Left ventricle myocardium superior (tissue), 1 donor: Measurements from ENCODE around the gene GPM6B. TPM values are rescaled to one million over a fixed set of nuclear protein-coding genes. Genes with fewer than 3 reads are reported as not detected.

ENCODE experiments used
- ATAC-seq: fragments of 200-7000 bp; cut with Tn5 transposase; one replicate; pipeline ENCODE4 v1.9.1; 2020; ENCODE audit warnings: mild to moderate bottlenecking, moderate library complexity
- DNase-seq: peaks from one replicate; pipeline ENCODE4 v3.0.0-alpha.2; 2020
- intact Hi-C: fragments of 100-400 bp; cut with micrococcal nuclease; formaldehyde crosslinking; loops from one replicate; pipeline ENCODE4 v1.11.0; 2022
- total RNA-seq: library from RNA; stranded (reverse); fragmentation: NEBNext Ultra II Directional; extraction: Animal tissue kit (Norgen Biotek cat#: 25700); gene quantifications from one replicate; pipeline ENCODE4 v1.2.1, GENCODE V29; 2021
- donor health status: DM: no; HTN: yes; CAD: no; lungs with severe emphysema.

GPM6B gene
- total RNA-seq, 1 donor from 2014 or later, result 4.7 TPM

DNA sequence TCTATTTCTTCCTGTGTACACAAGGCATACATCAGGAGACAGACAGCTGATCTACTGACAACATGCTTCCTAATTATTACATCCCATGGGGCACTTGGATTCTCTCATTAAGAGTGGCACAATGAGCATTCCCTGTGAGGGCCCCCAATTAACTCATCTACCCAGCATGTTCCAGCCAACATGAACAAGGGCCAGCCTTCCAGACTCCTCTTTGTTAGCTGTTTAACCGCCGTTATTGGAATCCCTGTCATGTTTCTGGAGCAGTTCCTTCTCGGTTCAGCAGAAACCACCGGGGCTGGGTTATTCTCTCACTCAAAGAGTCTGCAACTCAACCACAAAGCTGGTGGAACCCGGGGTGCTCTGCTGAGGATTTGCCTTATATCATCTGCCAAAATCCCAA lies 9.9 kb upstream of the GPM6B start:
- intact Hi-C loops, result no loop called here
- ATAC-seq, result no peak

DNA sequence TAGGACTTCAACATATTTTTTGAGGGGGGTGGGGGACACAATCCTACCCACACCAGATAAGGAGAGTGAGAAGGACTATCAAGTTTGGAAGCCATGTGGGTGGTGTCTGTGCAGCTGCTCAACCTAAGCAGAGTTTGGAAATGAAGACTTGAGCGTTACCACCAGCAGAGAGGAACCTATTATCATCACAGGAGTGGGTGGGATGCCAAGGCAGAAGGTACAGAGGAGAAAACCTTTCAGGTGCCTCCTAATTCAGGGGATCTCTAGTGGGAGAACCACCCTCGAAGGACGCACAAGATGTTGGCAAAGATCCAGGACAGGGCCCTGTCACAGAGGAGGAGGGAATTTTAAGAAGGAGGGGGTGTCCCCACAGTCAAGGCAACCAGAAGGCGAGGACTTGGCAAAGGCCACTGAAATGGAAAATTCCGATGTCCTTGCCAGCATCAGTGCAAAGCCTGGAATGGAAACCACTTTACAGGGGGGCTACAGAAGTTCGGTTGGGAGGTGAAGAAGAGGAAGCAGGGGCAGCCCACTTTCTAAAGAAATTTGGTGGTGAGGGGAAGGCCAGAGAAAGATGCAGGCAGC lies 8.4 kb upstream of the GPM6B start:
- DNase-seq, result no peak
- ATAC-seq, result peak; percentile 26
- intact Hi-C loops, result no loop called here

More for the DNA sequence above, 9.9 kb upstream of the GPM6B start:
- DNase-seq, result no peak

DNA sequence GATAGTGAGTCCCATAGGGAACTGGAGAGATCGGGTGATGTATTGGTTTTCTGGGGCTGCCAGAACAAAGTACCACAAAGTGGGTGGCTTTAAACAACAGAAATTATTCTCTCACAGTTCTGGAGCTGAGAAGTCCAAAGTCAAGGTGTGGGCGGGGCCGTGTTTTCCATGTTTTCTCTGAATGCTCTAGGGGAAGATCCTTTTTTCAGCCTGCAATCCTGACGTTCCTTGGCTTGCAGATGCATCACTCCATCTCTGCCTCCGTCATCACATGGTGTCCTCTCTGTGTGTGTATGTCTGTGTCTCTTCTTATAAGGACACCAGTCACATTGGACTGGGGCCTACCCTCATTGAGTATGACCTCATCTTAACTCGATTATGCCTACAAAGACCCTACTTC lies 7.9 kb upstream of the GPM6B start:
- ATAC-seq, result no peak
- intact Hi-C loops, result no loop called here
- no peak for DNase-seq

DNA sequence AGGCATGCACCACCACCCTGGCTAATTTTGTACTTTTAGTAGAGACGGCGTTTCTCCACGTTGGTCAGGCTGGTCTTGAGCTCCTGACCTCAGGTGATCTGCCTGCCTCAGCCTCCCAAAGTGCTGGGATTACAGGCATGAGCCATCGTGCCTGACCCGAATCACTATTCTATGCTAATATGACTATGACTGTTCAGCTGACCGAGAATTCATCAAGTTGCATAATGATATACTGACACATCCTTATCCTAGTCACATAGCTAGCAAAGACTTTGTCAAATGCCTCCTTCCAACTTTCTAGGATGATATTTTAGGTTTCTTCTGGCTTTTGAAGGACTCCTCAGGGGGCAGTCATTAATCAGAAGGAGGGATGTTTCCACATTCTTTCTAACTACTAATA lies 4.8 kb upstream of the GPM6B start:
- intact Hi-C loops, result no loop called here
- ATAC-seq (no peak), DNase-seq (no peak)

DNA sequence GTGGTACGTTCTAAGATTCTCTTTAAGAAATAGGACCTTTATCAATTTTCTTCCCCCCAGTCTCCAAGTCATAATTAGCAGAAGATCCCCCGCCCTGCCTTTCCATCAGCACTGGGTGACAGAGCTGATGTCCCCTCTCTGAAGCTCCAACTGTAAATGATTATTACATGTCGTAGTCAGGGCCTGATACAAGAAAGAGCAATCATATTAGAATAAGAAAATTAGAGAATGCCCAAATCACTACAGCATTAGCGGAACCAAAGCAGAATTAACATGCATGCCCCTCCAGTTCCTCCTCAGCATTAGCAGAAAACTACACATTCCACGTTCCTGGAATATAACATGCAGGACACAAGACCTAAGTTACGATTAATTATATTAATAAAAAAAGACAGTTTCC lies 717 bp downstream of the GPM6B start:
- DNase-seq (no peak), ATAC-seq (no peak)
- intact Hi-C loops, result no loop called here

DNA sequence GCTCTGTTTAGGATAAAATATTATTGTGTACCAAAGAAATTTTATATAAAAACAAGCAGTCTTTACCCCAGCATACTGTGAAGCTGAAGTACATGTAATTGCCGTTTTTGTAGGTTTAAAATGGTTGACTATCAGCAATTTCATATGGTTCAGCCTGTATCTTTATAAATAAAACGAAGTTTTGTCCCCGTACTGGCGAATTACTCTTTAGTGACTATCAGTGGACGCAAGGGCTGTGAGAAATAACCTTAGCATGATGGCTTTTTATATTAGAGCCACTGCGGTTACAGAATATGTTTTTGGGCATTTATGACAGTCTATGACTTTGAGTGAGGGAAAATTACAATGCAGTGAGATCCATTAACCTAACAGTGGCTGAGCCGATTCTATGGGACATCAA lies 1.2 kb downstream of the GPM6B start:
- intact Hi-C loops, result no loop called here
- ATAC-seq (no peak), DNase-seq (no peak)

DNA sequence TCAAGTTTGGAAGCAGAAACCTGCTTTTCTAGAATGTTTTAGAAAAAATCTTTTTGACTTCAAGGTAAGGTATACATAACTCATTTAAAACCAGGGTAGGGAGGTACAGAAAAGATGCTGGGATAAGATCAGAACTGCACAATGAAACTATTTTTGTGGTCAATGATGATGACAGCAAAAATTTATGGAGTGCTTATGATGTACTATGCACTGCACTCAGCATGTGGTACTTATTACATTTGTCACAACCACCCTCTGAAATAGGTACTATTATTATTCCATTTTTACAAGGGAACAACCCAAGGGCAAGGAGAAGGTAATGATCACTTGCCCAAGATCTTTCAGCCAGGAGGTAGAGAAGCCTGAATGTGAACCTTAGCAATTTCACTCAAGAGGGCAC lies 8.0 kb downstream of the GPM6B start:
- intact Hi-C loops, result no loop called here
- no peak for DNase-seq
- ATAC-seq, result no peak

DNA sequence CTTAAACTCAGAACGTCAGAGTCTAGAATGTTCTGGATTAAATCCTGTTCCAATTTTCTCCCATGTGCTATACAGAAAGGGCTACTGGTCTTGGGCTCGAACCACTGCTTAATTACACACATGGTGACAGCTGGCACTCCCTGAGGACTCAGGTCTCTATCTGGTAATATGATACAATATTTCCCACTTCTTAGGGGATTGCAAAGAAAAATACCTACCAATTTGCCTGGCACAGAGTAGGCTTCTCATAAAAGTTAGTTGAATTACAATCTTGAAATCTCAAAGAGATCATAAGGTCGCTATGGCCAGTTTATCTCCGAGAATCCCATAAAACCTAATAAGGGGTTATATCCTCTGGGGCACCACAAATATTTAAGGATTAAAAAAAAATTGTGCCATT lies 8.6 kb downstream of the GPM6B start:
- no peak for ATAC-seq
- DNase-seq, result no peak
- intact Hi-C loops, result no loop called here

DNA sequence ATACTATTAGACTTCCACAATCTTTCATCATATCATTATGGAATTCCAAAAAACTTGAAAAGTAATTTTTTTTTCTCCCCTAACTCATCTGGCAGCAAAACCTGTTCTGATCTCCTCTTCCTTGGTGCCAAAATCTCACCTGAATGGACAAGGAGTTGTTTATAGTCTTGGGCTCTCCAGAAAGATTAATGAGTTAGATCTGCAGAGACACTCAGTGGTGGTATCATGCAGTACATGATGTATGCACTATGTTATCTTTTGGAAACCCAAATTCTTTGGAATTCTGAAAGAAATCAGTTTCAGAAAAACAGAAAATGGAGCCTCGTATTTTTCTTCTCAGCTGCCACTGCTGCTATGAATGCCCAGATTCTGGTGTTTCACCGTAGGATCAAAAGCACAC lies 11.7 kb downstream of the GPM6B start:
- intact Hi-C loops, result no loop called here
- DNase-seq, result no peak
- ATAC-seq, result no peak

DNA sequence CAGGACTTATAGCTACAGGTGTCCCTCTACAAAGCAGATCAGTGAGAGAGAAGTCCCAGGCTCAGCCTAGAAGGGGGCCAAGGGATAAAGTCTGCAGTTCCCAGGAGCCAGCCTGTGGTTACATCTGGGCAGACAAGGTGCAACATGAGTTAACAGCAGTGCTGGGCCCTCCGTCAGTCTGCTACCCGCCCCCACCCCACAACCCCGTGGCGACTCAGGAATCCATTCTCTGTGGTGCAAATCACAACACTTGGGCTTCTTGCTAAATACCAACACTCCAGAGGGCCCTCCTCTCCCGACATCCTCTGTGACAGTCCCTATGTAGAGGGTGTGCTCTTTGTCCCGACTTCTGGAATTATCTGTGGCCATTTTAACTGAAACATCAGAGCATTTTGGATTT lies 13.8 kb downstream of the GPM6B start:
- ATAC-seq (no peak), DNase-seq (no peak)
- intact Hi-C loops, result no loop called here

DNA sequence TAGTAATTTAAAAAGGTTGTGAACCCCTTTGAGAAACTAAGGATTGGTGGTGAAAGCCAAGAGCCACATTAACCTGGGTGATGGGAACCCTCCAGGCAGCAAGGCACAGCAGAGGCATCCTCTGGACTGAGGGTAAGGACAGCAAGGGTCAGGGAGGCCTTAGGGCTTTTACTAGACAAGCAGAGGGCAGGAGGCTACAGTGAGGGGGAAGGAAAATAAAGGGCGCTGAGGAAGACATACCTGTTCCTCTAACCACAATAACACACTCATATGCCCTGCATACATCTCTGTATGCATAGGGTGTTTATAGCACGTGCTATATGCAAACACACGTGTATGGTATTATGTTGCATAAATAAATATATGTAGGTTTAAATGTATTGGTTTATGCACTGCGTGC lies 18.7 kb downstream of the GPM6B start:
- intact Hi-C loops, result no loop called here
- ATAC-seq (no peak), DNase-seq (no peak)

DNA sequence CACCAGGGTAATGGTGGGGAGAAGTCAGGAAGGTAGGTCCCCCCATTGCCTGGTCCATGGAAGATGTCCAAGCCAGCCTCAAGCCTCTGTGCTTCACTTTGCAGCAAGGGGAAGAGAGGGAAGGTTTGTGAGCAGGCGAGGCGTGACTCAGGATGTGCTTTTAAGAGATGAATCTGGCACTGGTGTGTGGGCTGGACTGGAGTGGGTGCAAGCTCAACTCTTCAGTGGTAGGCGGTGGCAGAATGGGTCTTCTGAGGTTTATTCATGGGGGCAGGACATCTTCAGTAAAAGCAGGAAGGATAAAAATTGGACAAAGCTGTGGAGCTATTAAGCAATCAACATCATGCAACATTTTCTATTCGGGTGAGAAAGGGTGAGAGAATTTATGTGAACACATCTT lies 19.4 kb downstream of the GPM6B start:
- DNase-seq, result no peak
- intact Hi-C loops, result no loop called here
- ATAC-seq, result no peak

DNA sequence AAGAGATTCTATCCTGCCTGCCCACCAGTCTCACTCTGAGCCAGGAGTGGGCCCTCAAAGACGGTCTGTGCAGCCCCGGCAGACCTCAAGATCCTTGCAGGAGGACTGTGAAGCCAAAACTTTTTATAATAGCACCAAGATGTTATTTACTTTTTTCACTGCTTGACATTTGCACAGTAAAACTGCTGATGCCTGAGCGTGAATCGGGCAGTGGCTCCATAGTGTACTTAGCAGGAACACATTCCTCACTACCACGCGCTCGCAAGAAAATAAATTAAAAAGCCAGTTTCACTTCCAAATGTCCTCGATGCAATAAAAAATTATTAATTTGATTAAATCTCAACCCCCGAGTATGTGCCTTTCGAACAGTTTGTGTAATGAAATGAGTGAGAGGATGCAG lies 22.5 kb downstream of the GPM6B start:
- intact Hi-C loops, result no loop called here
- ATAC-seq (no peak), DNase-seq (no peak)

DNA sequence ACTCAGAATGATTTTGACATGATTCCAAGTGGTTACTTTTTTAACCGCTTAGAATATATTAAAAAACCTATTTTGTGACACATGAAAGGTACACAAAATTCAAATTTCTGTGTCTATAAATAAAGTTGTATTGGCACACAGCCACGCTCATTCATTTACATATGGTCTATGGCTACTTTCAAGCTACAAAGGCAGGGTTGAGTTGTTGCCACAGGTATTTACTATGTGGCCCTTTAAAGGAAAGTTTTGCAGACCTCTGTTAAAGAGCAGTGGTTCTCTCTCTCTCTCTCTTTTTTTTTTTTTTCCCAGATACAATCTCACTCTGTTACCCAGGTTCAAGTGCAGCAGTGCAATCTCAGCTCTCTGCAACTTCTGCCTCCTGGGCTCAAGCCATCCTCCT lies 23.0 kb downstream of the GPM6B start:
- ATAC-seq, result no peak
- no peak for DNase-seq
- intact Hi-C loops, result no loop called here

DNA sequence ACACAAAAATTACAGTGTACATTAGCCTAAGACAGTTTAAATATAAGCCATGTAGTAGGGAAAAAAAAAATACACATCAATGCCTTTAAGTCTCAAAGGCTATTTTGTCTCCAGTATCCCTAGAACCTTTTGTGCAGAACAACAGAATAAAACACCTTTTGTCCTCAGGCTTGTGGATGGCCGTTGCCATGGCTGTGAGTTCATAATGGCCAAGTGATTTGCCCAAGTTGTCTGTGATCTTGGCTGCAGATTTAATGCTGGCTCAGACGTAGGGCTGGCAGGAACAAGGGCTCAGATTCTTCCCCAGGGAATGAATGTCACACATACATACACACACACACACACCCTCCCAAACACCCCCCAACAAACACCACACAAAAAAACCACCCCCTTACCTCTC lies 25.3 kb downstream of the GPM6B start:
- intact Hi-C loops, result no loop called here
- peak; percentile 57 for ATAC-seq

DNA sequence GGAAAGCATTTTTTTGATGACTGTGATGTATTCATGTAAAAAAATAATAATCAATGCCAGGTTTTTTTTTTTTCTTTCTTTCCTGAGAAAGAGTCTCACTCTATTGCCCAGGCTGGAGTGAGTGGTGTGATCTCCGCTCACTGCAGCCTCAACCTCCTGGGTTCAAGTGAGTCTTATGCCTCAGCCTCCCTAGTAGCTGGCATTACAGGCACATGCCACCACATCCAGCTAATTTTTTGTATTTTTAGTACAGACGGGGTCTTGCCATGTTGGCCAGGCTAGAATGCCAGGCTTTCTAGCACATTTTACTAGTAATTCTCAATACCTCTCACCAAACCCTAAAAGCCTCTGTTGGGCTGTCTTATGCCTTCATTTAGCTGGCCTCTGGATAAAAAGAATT lies 25.7 kb downstream of the GPM6B start:
- no peak for DNase-seq
- no peak for ATAC-seq
- intact Hi-C loops, result no loop called here

More for the DNA sequence above, 25.3 kb downstream of the GPM6B start:
- no peak for DNase-seq

DNA sequence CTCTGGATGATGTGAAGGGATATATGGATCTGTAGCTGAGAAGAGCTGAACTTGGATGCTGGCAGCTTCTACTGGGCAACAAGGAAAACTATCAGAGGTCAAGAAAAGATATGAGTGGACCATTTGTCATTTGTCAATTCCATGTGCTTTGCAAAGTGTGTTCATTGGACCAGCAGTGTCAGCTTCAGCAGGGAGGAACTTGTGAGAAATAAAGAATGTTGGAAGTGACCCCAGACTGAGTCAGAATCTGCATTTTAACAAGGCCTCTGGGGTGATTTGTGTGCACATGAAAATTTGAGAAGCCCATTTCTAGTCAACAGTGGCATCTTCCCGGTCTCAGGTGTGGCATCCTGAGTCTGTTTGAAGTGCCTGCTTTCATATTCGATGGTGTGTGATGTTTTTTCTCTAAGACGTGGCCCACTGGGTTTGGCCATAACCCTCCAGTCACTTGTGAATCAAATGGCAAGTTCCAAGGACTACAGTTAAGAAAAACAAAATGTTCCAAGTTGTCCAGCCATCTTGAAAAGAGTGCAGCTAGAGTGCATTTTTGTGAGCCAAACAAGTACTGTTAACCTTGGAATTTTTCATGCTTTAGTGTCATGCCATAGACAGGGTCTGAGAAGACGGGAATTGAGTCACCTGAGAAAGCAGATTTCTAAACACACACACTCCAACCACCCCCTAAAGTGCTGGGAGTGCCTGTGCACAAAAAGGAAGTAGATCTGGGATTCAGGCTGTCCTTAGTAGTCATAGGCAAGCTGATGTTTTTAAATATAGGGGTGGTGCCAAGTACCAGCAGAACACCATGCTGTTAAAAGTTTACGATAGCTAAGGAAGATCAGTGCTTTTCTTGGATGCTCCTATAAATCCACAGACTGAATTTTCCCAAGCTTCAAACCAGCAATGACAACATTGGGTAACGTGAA lies 26.4 kb downstream of the GPM6B start:
- intact Hi-C loops, result no loop called here
- DNase-seq (no peak), ATAC-seq (peak; percentile 33)

DNA sequence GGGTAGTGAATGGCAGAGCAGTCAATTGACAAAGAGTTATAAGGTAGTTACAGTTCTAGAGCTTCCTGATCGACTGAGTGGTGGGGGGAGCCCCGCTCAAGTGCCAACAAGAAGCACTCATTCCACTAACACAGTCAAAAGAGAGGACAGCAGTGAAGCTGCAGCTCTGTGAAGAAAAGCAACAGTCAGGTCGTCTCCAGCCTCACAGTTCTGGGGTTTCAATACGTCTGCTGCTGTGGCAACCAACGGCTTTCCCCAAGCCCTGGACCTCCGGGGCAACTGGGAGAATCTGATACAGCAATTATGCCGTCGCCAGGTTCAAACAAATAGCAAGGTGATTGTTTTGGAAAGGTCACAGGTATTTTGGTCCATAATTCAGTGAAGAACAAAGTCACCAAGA lies 30.8 kb downstream of the GPM6B start:
- intact Hi-C loops, result no loop called here
- DNase-seq (no peak), ATAC-seq (no peak)

DNA sequence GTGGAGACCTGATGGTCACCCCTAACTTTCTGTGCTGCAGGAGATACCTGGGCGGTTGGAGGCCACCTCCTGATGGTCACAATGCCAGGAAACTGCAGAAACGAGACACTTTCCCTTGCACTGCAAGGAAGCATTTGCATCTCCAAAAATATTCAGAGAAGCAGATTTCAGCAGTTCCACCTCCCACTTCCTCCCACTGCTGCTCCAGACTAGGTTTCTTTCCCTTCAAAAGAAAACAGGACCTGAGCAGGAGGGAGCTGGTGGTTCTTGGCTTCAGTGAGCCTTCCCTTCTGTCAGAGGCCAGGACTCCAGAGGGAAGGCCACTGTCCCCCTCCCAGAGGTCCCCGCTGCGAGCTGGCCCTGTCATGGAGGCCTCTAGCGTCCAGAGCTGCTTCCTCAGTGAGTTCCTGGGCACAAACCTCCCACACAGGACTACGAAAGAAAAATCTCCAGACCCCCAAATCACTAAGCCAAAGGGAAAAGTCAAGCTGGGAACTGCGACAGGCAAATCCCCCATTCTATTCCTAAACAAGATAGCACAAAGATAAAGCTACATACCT lies 35.9 kb downstream of the GPM6B start:
- intact Hi-C loops, result no loop called here
- DNase-seq, result no peak
- no peak for ATAC-seq

DNA sequence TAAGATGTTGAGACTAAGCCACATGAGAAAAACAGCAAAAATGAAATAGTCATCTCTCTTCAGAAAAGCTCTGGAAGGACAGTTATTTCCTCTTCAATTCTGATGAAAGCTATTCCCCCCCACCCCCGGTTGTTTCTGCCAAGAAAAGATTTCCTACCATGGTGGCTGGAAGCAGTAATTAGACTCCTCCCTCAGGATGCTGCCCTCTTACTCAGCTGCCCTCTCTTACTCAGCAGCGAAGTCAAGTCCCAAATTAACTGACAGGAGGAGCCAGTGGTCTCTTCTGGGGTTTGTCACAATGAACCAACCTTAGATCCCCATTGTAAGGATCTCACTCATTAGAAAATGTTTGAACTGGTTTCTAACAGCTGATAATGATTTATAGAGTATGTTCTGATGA lies 38.0 kb downstream of the GPM6B start:
- ATAC-seq (no peak), DNase-seq (no peak)
- intact Hi-C loops, result no loop called here

DNA sequence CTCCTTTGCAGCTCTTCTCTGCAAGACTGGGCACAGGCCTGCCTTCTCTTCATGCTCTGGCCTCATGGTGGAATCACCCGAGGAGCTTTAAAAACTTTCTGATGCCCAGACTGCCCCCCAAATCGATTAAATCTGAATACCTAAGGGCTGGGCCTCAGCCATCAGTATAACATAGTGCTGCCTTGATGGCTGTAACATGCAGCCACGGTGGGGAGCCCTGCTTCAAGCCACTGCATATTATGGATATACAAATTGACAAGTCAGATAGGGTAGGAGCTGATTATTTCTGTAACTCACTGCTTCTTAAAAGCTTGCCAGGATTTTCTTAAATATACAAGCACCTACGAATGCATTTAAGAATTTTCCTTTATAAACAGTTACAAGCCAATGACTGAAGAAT lies 40.5 kb downstream of the GPM6B start:
- no peak for DNase-seq
- intact Hi-C loops, result no loop called here

More for the DNA sequence above, 40.5 kb downstream of the GPM6B start:
- ATAC-seq, result no peak
